ENCODE data around the gene PHACTR1. TPM values are rescaled to one million over a fixed set of nuclear protein-coding genes. Genes with fewer than 3 reads are reported as not detected.

The PHACTR1 gene
- total and polyA plus RNA-seq, 3 donors from 2014 or later: 5.1 to 7.6 (median 6.5) TPM

GRCh38 chr6:13251242-13251641, 534.7 kb downstream of the PHACTR1 start:
- peaks cover 6% of the 10 kb centered on the region for H3K4me1 ChIP-seq
- TF ChIP-seq CTCF (IDR thresholded peaks at IDR 0.05): no peak
- no peak for TF ChIP-seq POLR2A (IDR thresholded peaks at IDR 0.05)
- WGBS, 2 donors: 94% methylated on average over 7 to 9 of the region's 9 CpGs

GRCh38 chr6:13252790-13253189, 536.2 kb downstream of the PHACTR1 start:
- Histone ChIP-seq H3K27ac (no peak overlapping the region), H3K27me3 (no peaks in the 10 kb centered on the region), H3K36me3 (ENCODE audit: low read depth, missing control alignments) (no peaks in the 10 kb centered on the region), H3K9me3 (no peaks in the 10 kb centered on the region), H3K4me3 (no peak overlapping the region), H3K4me1 (peaks cover 6% of the 10 kb centered on the region)
- WGBS, 2 donors: 87 to 89% methylated on average over 5 of the region's 5 CpGs
- no peak for DNase-seq
- TF ChIP-seq CTCF (IDR thresholded peaks at IDR 0.05): no peak
- TF ChIP-seq POLR2A (IDR thresholded peaks at IDR 0.05): no peak
- intact Hi-C loops (cut with DNase I; ENCODE audit: low total_unique reads): no loop called here

More at GRCh38 chr6:13251242-13251641, 534.7 kb downstream of the PHACTR1 start:
- no peak overlapping the region for H3K27ac ChIP-seq
- no peaks in the 10 kb centered on the region for H3K9me3 ChIP-seq
- DNase-seq: no peak
- no peaks in the 10 kb centered on the region for H3K36me3 ChIP-seq (ENCODE audit: low read depth, missing control alignments)
- no peak overlapping the region for H3K4me3 ChIP-seq
- intact Hi-C loops (cut with DNase I; ENCODE audit: low total_unique reads): no loop called here
- no peaks in the 10 kb centered on the region for H3K27me3 ChIP-seq

- no peaks in the 10 kb centered on the region for H3K9me3 ChIP-seq
- DNase-seq: no peak
- 72 to 84% methylated on average over 1 of the region's 1 CpG for WGBS, 2 donors
- H3K27ac ChIP-seq: no peak overlapping the region
- no peaks in the 10 kb centered on the region for H3K36me3 ChIP-seq (ENCODE audit: low read depth, missing control alignments)
- no peak overlapping the region for H3K4me3 ChIP-seq
- intact Hi-C loops (cut with DNase I; ENCODE audit: low total_unique reads): no loop called here
- TF ChIP-seq CTCF (IDR thresholded peaks at IDR 0.05) (no peak), POLR2A (IDR thresholded peaks at IDR 0.05) (no peak)
- H3K4me1 ChIP-seq: peaks cover 2% of the 10 kb centered on the region
- no peaks in the 10 kb centered on the region for H3K27me3 ChIP-seq
Measured at GRCh38 chr6:13253272-13253671, 536.7 kb downstream of the PHACTR1 start.

- H3K36me3 ChIP-seq (ENCODE audit: low read depth, missing control alignments): no peaks in the 10 kb centered on the region
- no peak overlapping the region for H3K4me3 ChIP-seq
- no peak for TF ChIP-seq POLR2A (IDR thresholded peaks at IDR 0.05)
- TF ChIP-seq CTCF (IDR thresholded peaks at IDR 0.05): no peak
- H3K27me3 ChIP-seq: no peaks in the 10 kb centered on the region
- H3K4me1 ChIP-seq: no peaks in the 10 kb centered on the region
- H3K27ac ChIP-seq: no peak overlapping the region
- no peaks in the 10 kb centered on the region for H3K9me3 ChIP-seq
- WGBS, 2 donors: 76 to 81% methylated on average over 2 of the region's 2 CpGs
- intact Hi-C loops (cut with DNase I; ENCODE audit: low total_unique reads): no loop called here
- no peak for DNase-seq
Measured at GRCh38 chr6:13256266-13257001, 539.9 kb downstream of the PHACTR1 start.

- no peak for TF ChIP-seq POLR2A (IDR thresholded peaks at IDR 0.05)
- TF ChIP-seq CTCF (IDR thresholded peaks at IDR 0.05): no peak
- 92 to 93% methylated on average over 3 of the region's 3 CpGs for WGBS, 2 donors
- Histone ChIP-seq H3K4me3 (no peak overlapping the region), H3K36me3 (ENCODE audit: low read depth, missing control alignments) (no peaks in the 10 kb centered on the region), H3K9me3 (no peaks in the 10 kb centered on the region), H3K27me3 (no peaks in the 10 kb centered on the region), H3K4me1 (no peaks in the 10 kb centered on the region), H3K27ac (no peak overlapping the region)
- DNase-seq: no peak
- intact Hi-C loops (cut with DNase I; ENCODE audit: low total_unique reads): no loop called here
Measured at GRCh38 chr6:13259393-13259792, 542.8 kb downstream of the PHACTR1 start.

Measured in testis (tissue), 3 donors.